Panc1 (cell line): ENCODE data around the gene SCGB1D1. TPM values are rescaled to one million over a fixed set of nuclear protein-coding genes. Genes with fewer than 3 reads are reported as not detected.

Source experiments
- ATAC-seq: fragments of 200-7000 bp; cut with Tn5 transposase; 2 replicates; pipeline ENCODE4 v1.9.1; 2020; ENCODE audit warnings: mild to moderate bottlenecking, moderate library complexity
- BruUV-seq: library from RNA; stranded (reverse); fragments of 400-500 nt; replicated peaks from 2 replicates; lab custom pipeline; 2021; lab: Mats Ljungman, UMichigan
- CTCF ChIA-PET: fragments of 300-600 bp; sonication (Branson Sonifier 250); formaldehyde crosslinking; loops from one replicate; lab custom pipeline; 2022; ENCODE audit warnings: antibody characterized with exemption; lab: Charles Lee
- POLR2A ChIA-PET: fragments of 300-600 bp; sonication (Branson Sonifier 250); formaldehyde crosslinking; loops from one replicate; lab custom pipeline; 2022; ENCODE audit warnings: antibody characterized with exemption; lab: Charles Lee
- DNase-seq: peaks from one replicate; pipeline ENCODE4 v3.0.0-alpha.2; 2010; ENCODE audit warnings: low read depth, low spot score
- H3K27ac ChIP-seq: 2 replicates; pipeline ENCODE4 v1.5.1; 2011; ENCODE audit warnings: mild to moderate bottlenecking, low read length, inconsistent platforms
- H3K27me3 ChIP-seq: fragments of 200-500 bp; sonication (Bioruptor generic); 2 replicates; pipeline ENCODE4 v1.6.0; 2014; ENCODE audit warnings: low read length, inconsistent platforms; ENCODE audit not compliant: control insufficient read depth, insufficient read depth
- H3K36me3 ChIP-seq: fragments of 200-500 bp; sonication (Bioruptor generic); 2 replicates; pipeline ENCODE4 v1.5.1; 2014; ENCODE audit warnings: inconsistent platforms, mild to moderate bottlenecking, low read length, moderate library complexity; ENCODE audit not compliant: control insufficient read depth, insufficient read depth
- H3K4me1 ChIP-seq: 2 replicates; pipeline ENCODE4 v1.5.1; 2011; ENCODE audit warnings: inconsistent platforms, mild to moderate bottlenecking, low read length, moderate library complexity; ENCODE audit not compliant: control insufficient read depth, insufficient read depth
- H3K4me3 ChIP-seq, 2 experiments: 2 replicates each; pipeline ENCODE4 v1.5.1; 2011 to 2012; ENCODE audit warnings: low read depth in 2 of 2, low read length in 2 of 2, mild to moderate bottlenecking in 2 of 2, inconsistent platforms in 1 of 2, moderate library complexity in 1 of 2
- H3K9me3 ChIP-seq: fragments of 200-500 bp; sonication (Bioruptor generic); 2 replicates; pipeline ENCODE4 v1.5.1; 2014; ENCODE audit warnings: low read depth, mild to moderate bottlenecking, inconsistent platforms, low read length, moderate library complexity; ENCODE audit not compliant: control insufficient read depth, insufficient read depth
- POLR2AphosphoS5 ChIP-seq: IDR thresholded peaks from 2 replicates; pipeline ENCODE4 v1.6.1; 2012; ENCODE audit warnings: mild to moderate bottlenecking, low read depth, low read length, moderate library complexity
- SIN3A ChIP-seq: IDR thresholded peaks from 2 replicates; pipeline ENCODE4 v1.6.1; 2012; ENCODE audit warnings: low read depth, mild to moderate bottlenecking, low read length, moderate library complexity, borderline replicate concordance; ENCODE audit not compliant: insufficient read depth
- TCF7L2 ChIP-seq: IDR thresholded peaks from 2 replicates; pipeline ENCODE4 v1.6.1; 2011; ENCODE audit warnings: mild to moderate bottlenecking, low read depth, low read length, inconsistent platforms
- in situ Hi-C: cut with HindIII; loops from 2 replicates; pipeline ENCODE4 v1.10.0; 2016; ENCODE audit warnings: low sequenced_read_pairs, low pct_unique_long_range_greater_than_20kb
- intact Hi-C: fragments of 100-400 bp; cut with micrococcal nuclease; formaldehyde crosslinking; loops from one replicate; pipeline ENCODE4 v1.10.0; 2022; ENCODE audit not compliant: unreplicated experiment
- total RNA-seq: library from RNA; stranded (reverse); gene quantifications from one replicate; pipeline ENCODE4 v1.2.1, GENCODE V29; 2021; ENCODE audit not compliant: unreplicated experiment
- TF ChIP-seq, protein P1 (sequence below): fragments of 450-650 bp; IDR thresholded peaks from 2 replicates; pipeline ENCODE4 v1.5.1; 2017; ENCODE audit warnings: mild to moderate bottlenecking
- TF ChIP-seq, protein P2 (sequence below), 2 experiments: IDR thresholded peaks; 2 replicates each; pipeline ENCODE4 v1.6.1; 2011 to 2012; ENCODE audit warnings: low read depth in 2 of 2, control low read depth in 1 of 2, low read length in 1 of 2, mild to moderate bottlenecking in 1 of 2, moderate library complexity in 1 of 2; ENCODE audit not compliant: insufficient read depth in 1 of 2

The SCGB1D1 gene
- total RNA-seq, 1 experiment from 2014 or later: not detected

DNA sequence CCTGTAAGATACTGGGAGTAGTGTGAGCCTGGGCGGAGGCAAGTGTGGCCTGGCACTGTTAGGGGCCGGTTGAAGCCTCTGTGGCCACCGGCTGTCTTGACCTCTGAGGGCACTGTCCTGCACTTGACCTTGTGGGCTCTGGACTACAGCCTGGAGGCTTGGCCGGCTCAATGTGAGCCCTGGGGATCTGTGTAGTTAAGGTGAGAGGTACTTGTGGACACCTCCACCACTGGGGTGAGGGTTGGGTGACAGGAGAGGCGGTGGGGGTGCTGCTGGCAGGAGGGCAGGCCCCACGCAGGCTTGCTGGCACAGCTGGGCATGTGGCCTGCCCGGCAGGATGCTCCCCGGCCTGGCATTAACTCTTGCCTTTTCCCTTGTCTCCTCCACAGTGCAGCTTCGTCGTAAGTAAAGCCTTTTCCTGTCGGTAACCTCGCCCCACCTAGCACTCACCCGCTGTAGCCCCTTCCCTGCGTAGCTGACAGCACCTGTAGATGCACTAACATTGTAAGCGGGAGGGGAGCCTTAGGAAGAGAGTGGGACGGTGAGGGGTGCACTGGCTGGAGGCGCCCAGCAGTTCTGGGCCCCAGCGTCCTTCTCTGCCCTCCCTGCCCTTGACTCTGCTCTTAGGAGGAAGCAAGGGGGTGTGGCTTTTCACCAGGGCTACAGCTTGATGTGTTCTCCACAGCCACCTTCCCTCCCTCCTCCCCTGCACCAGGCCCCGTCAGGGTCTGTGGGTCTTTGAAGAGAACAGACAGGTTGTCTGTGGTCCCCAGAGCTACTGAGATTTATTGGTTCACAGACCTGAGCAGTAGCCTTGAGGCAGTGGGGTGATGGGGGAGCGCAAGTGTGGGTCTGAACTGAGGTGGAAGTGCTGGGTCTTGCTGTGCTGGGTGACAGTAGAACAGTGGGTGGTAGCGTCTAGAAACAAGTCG, 48.6 kb upstream of the SCGB1D1 start:
- H3K27me3 ChIP-seq: no peaks in the 10 kb centered on the region
- H3K4me3 ChIP-seq: no peak overlapping the region
- intact Hi-C loops (no loop called here), in situ Hi-C loops (no loop called here)
- ChIA-PET CTCF (no interaction called here), POLR2A (no interaction called here)
- ATAC-seq (no peak), DNase-seq (no peak)
- H3K36me3 ChIP-seq: peaks cover 2% of the 10 kb centered on the region; the same call in 1 of the 2 replicates
- H3K27ac ChIP-seq: no peak overlapping the region
- BruUV-seq: no TSS peak
- no peaks in the 10 kb centered on the region for H3K9me3 ChIP-seq
- H3K4me1 ChIP-seq: no peaks in the 10 kb centered on the region
- TF ChIP-seq TCF7L2: no peak
- no peak for TF ChIP-seq SIN3A
- TF ChIP-seq, protein P1, sequence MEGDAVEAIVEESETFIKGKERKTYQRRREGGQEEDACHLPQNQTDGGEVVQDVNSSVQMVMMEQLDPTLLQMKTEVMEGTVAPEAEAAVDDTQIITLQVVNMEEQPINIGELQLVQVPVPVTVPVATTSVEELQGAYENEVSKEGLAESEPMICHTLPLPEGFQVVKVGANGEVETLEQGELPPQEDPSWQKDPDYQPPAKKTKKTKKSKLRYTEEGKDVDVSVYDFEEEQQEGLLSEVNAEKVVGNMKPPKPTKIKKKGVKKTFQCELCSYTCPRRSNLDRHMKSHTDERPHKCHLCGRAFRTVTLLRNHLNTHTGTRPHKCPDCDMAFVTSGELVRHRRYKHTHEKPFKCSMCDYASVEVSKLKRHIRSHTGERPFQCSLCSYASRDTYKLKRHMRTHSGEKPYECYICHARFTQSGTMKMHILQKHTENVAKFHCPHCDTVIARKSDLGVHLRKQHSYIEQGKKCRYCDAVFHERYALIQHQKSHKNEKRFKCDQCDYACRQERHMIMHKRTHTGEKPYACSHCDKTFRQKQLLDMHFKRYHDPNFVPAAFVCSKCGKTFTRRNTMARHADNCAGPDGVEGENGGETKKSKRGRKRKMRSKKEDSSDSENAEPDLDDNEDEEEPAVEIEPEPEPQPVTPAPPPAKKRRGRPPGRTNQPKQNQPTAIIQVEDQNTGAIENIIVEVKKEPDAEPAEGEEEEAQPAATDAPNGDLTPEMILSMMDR: no peak
- TF ChIP-seq POLR2AphosphoS5: no peak
- TF ChIP-seq, protein P2, sequence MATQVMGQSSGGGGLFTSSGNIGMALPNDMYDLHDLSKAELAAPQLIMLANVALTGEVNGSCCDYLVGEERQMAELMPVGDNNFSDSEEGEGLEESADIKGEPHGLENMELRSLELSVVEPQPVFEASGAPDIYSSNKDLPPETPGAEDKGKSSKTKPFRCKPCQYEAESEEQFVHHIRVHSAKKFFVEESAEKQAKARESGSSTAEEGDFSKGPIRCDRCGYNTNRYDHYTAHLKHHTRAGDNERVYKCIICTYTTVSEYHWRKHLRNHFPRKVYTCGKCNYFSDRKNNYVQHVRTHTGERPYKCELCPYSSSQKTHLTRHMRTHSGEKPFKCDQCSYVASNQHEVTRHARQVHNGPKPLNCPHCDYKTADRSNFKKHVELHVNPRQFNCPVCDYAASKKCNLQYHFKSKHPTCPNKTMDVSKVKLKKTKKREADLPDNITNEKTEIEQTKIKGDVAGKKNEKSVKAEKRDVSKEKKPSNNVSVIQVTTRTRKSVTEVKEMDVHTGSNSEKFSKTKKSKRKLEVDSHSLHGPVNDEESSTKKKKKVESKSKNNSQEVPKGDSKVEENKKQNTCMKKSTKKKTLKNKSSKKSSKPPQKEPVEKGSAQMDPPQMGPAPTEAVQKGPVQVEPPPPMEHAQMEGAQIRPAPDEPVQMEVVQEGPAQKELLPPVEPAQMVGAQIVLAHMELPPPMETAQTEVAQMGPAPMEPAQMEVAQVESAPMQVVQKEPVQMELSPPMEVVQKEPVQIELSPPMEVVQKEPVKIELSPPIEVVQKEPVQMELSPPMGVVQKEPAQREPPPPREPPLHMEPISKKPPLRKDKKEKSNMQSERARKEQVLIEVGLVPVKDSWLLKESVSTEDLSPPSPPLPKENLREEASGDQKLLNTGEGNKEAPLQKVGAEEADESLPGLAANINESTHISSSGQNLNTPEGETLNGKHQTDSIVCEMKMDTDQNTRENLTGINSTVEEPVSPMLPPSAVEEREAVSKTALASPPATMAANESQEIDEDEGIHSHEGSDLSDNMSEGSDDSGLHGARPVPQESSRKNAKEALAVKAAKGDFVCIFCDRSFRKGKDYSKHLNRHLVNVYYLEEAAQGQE (IDR thresholded peaks at IDR 0.05; ENCODE audit: insufficient read depth in 1 of 2, low read depth in 2 of 2, low read length in 1 of 2): no peak

DNA sequence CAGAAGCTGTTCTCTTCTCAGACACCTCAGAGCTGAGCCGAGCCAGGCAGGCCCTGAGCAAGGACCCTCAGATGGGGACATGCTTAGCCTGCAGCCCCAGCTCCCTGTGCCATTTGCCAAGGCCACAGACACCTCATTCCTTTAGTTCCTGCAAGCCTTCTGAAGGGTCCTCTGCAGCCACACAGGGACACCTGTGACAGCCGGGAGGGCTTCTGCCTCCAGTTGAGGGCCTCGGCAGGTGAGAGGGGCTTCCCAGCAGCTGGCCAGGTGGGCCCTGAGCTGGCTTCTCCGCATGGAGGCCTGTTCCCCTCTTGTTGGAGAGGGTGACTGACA, 48.0 kb upstream of the SCGB1D1 start:
- ATAC-seq: no peak
- Histone ChIP-seq H3K9me3 (no peaks in the 10 kb centered on the region), H3K36me3 (peaks cover 4% of the 10 kb centered on the region), H3K4me1 (no peaks in the 10 kb centered on the region), H3K27ac (no peak overlapping the region), H3K4me3 (no peak overlapping the region), H3K27me3 (no peaks in the 10 kb centered on the region)
- POLR2A ChIA-PET: no interaction called here
- BruUV-seq: no TSS peak
- no peak for TF ChIP-seq TCF7L2
- TF ChIP-seq SIN3A: no peak
- no peak for TF ChIP-seq POLR2AphosphoS5
- TF ChIP-seq, protein P1: no peak
- TF ChIP-seq, protein P2 (IDR thresholded peaks at IDR 0.05; ENCODE audit: insufficient read depth in 1 of 2, low read depth in 2 of 2, low read length in 1 of 2): no peak
- in situ Hi-C loops: no loop called here
- CTCF ChIA-PET: no interaction called here
- intact Hi-C loops: no loop called here
- no peak for DNase-seq
